Hepatocyte (in vitro differentiated cells): ENCODE data around the gene TP53TG5. TPM values are rescaled to one million over a fixed set of nuclear protein-coding genes. Genes with fewer than 3 reads are reported as not detected.
A peak's percentile ranks its signal among the peaks of the same experiment; 100 is the strongest.

Experiments
- DNase-seq: peaks from one replicate; pipeline ENCODE4 v3.0.0-alpha.2; 2016; ENCODE audit warnings: low spot score
- H2AFZ ChIP-seq: fragments of 200-600 bp; sonication (generic); 2 replicates; pipeline ENCODE4 v1.6.0; 2016; ENCODE audit warnings: antibody characterized with exemption, mild to moderate bottlenecking
- H3K27ac ChIP-seq: fragments of 200-600 bp; sonication (generic); 2 replicates; pipeline ENCODE4 v1.5.1; 2016; ENCODE audit warnings: mild to moderate bottlenecking
- H3K27me3 ChIP-seq: fragments of 200-600 bp; sonication (generic); 2 replicates; pipeline ENCODE4 v1.6.1; 2016
- H3K36me3 ChIP-seq: fragments of 200-600 bp; sonication (generic); replicated peaks from 2 replicates; pipeline ENCODE4 v1.5.1; 2016; ENCODE audit warnings: low read depth; ENCODE audit not compliant: insufficient read depth
- H3K4me1 ChIP-seq: fragments of 200-600 bp; sonication (generic); 2 replicates; pipeline ENCODE4 v1.5.1; 2016; ENCODE audit warnings: mild to moderate bottlenecking, moderate library complexity; ENCODE audit not compliant: insufficient read depth
- H3K4me2 ChIP-seq: fragments of 200-600 bp; sonication (generic); 2 replicates; pipeline ENCODE4 v1.6.0; 2016
- H3K4me3 ChIP-seq: fragments of 200-600 bp; sonication (generic); 2 replicates; pipeline ENCODE4 v1.5.1; 2016; ENCODE audit warnings: mild to moderate bottlenecking
- H3K79me2 ChIP-seq: fragments of 200-600 bp; sonication (generic); 2 replicates; pipeline ENCODE4 v1.6.0; 2017; ENCODE audit warnings: mild to moderate bottlenecking
- H3K9me2 ChIP-seq: fragments of 200-600 bp; sonication (generic); replicated peaks from 2 replicates; pipeline ENCODE4 v1.6.0; 2017; ENCODE audit warnings: mild to moderate bottlenecking; ENCODE audit not compliant: insufficient read depth
- H3K9me3 ChIP-seq: fragments of 200-600 bp; sonication (generic); 2 replicates; pipeline ENCODE4 v1.5.1; 2016; ENCODE audit warnings: low read depth, mild to moderate bottlenecking
- H4K20me1 ChIP-seq: fragments of 200-600 bp; sonication (generic); 2 replicates; pipeline ENCODE4 v1.6.0; 2016; ENCODE audit warnings: mild to moderate bottlenecking; ENCODE audit not compliant: insufficient read depth, poor library complexity, severe bottlenecking
- EZH2 ChIP-seq: fragments of 200-600 bp; sonication (generic); IDR thresholded peaks from 2 replicates; pipeline ENCODE4 v1.6.1; 2016; ENCODE audit warnings: antibody characterized with exemption, mild to moderate bottlenecking, borderline replicate concordance
- EZH2phosphoT487 ChIP-seq: fragments of 200-600 bp; sonication (generic); IDR thresholded peaks from one replicate; pipeline ENCODE4 v1.6.1; 2018; ENCODE audit warnings: antibody characterized with exemption, mild to moderate bottlenecking, low read depth, moderate library complexity; ENCODE audit not compliant: unreplicated experiment, severe bottlenecking
- WGBS: methylation state at CpG from one replicate; pipeline ENCODE4 v1.1.6; 2016; ENCODE audit warnings: low lambda C conversion rate; ENCODE audit errors: missing lambda C conversion rate; 5-methylcytosine and 5-hydroxymethylcytosine counted together
- polyA plus RNA-seq: library from polyadenylated mRNA; unstranded; fragments of >200 nt; fragmentation: Nextera tagmentation; extraction: Ambion mirVana; gene quantifications from 2 replicates; pipeline ENCODE4 v1.2.1, GENCODE V29; 2016
- total RNA-seq: library from RNA; depleted of rRNA; stranded (reverse); fragments of >200 nt; gene quantifications from 2 replicates; pipeline ENCODE4 v1.2.3, GENCODE V29; 2014
- TF ChIP-seq, protein P1 (sequence below): fragments of 200-600 bp; sonication (generic); IDR thresholded peaks from 2 replicates; pipeline ENCODE4 v1.5.1; 2016; ENCODE audit warnings: antibody characterized with exemption, mild to moderate bottlenecking; ENCODE audit not compliant: poor library complexity

The TP53TG5 gene
- total and polyA plus RNA-seq, 2 experiments from 2014 or later, result not detected

DNA sequence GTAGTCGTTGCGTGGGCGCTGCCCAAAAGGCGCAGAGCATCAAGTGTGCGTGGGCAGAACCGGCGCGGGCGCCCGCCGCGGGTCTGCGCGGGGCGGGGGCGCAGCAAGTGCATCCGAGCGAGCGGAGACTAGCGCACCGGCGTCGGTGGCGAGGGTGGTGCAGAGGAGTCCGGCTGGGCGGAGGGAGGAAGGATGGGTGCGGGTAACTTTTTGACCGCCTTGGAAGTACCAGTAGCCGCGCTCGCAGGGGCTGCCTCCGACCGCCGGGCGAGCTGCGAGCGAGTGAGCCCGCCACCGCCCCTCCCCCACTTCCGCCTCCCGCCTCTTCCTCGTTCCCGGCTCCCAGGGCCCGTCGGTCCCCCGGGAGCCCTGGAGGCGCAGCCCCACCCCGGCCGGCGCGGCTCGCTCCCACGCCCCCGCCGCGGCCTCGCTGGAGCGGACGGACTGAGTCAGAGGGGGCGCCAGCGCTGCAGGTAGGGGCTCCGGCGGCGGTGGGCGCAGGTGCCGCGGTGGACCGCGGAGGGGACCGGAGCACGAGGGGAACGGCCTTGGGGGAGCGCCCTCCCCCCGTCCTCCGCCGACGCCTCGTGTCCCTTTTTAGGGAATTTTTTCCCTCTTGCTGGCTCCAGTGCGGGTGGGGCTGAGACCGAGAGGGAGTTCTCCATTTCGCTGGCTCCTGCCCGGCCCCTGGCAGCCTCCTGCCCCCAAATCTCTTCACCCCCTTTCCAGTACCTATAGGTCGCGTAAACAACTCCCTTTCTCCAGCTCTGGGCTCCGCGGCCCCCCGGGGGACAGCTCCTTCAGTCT lies 28.3 kb upstream of the TP53TG5 start:
- H3K79me2 ChIP-seq, result no peaks in the 10 kb centered on the region
- peaks cover 6% of the 10 kb centered on the region for H3K4me1 ChIP-seq
- peak; percentile 40 for TF ChIP-seq EZH2
- TF ChIP-seq EZH2phosphoT487, result no peak
- peak overlapping the region; percentile 94 for H3K4me3 ChIP-seq
- no peak overlapping the region for H3K27ac ChIP-seq
- peak overlapping the region; percentile 100 for H3K4me2 ChIP-seq
- WGBS, result under 1% methylated on average over 38 of the region's 87 CpGs
- no peaks in the 10 kb centered on the region for H4K20me1 ChIP-seq
- no peaks in the 10 kb centered on the region for H3K9me2 ChIP-seq
- H3K36me3 ChIP-seq, result no peaks in the 10 kb centered on the region
- H3K27me3 ChIP-seq, result peaks cover 16% of the 10 kb centered on the region
- no peaks in the 10 kb centered on the region for H3K9me3 ChIP-seq
- DNase-seq, result peak; percentile 69
- H2AFZ ChIP-seq, result peak overlapping the region; percentile 96

DNA sequence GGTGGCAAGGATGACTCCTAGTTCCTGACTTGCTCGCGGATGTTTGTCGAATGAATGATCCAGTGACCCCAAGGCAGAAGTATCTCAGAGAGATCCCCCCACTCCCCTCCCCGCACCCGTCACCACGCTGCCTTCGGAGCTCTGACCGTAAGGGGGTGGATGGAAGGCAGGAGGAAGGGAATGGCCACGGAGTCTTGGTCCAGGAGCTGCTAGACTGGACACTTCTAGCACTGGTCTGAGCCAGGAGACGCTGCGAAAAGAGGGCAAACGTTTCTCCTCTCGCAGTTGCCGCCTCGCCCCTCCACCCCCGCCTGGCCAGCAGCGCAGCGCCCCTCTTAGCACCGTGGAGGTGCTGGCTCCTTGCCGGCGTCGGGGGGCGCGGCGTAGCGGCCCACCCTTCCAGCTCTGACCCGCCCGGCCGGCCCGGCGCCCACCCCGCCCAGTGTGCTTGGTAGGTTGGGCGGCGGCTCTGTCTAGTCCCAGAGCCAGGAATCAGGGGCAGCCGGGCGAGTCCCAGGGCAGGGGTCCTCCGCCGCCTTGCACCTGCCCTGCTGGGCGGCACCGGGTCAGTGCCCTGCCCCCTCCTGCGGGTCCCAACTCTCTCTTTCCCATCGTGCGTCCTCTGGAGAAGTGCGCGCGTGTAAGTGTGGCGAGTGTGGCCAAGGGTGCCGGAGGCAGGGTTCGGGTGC lies 27.6 kb upstream of the TP53TG5 start:
- Histone ChIP-seq H3K79me2 (no peaks in the 10 kb centered on the region), H3K9me2 (no peaks in the 10 kb centered on the region), H3K4me3 (peak overlapping the region; percentile 94), H3K4me1 (peaks cover 6% of the 10 kb centered on the region), H2AFZ (peak overlapping the region; percentile 96), H3K27me3 (peaks cover 16% of the 10 kb centered on the region), H3K27ac (no peak overlapping the region), H3K36me3 (no peaks in the 10 kb centered on the region), H3K9me3 (no peaks in the 10 kb centered on the region), H3K4me2 (peak overlapping the region; percentile 100), H4K20me1 (no peaks in the 10 kb centered on the region)
- peak; percentile 22 for DNase-seq
- WGBS, result 6% methylated on average over 34 of the region's 49 CpGs
- TF ChIP-seq, protein P1, sequence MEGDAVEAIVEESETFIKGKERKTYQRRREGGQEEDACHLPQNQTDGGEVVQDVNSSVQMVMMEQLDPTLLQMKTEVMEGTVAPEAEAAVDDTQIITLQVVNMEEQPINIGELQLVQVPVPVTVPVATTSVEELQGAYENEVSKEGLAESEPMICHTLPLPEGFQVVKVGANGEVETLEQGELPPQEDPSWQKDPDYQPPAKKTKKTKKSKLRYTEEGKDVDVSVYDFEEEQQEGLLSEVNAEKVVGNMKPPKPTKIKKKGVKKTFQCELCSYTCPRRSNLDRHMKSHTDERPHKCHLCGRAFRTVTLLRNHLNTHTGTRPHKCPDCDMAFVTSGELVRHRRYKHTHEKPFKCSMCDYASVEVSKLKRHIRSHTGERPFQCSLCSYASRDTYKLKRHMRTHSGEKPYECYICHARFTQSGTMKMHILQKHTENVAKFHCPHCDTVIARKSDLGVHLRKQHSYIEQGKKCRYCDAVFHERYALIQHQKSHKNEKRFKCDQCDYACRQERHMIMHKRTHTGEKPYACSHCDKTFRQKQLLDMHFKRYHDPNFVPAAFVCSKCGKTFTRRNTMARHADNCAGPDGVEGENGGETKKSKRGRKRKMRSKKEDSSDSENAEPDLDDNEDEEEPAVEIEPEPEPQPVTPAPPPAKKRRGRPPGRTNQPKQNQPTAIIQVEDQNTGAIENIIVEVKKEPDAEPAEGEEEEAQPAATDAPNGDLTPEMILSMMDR, result peak; percentile 5
- TF ChIP-seq EZH2phosphoT487 (no peak), EZH2 (no peak)

DNA sequence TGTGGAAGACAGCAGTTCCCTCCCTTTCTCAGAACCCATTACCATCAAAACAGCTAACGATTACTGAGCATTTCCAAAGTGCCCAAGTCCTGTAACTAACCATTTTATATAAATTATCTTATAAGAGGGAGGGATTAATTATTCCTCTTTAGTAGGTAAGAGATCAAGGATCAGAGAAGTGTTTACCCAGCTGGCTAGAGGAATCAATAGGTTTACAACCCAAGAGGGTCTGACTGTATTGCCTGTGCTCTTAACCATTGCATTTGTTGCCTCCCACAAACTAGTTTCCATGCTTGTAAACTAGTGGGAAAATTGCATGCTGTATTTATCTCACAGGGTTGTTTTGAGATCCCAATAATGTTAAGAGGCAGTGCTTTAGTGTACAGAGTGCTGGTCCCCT lies 26.3 kb upstream of the TP53TG5 start:
- 87% methylated on average over 1 of the region's 1 CpG for WGBS
- Histone ChIP-seq H3K9me3 (peaks cover 7% of the 10 kb centered on the region), H3K27me3 (peaks cover 16% of the 10 kb centered on the region), H3K36me3 (no peaks in the 10 kb centered on the region), H2AFZ (no peak overlapping the region), H3K4me1 (peaks cover 6% of the 10 kb centered on the region), H3K9me2 (no peaks in the 10 kb centered on the region), H3K79me2 (no peaks in the 10 kb centered on the region), H3K27ac (no peak overlapping the region), H3K4me3 (no peak overlapping the region), H3K4me2 (no peak overlapping the region), H4K20me1 (no peaks in the 10 kb centered on the region)
- DNase-seq, result no peak
- TF ChIP-seq, protein P1, result no peak
- no peak for TF ChIP-seq EZH2phosphoT487
- TF ChIP-seq EZH2, result no peak

DNA sequence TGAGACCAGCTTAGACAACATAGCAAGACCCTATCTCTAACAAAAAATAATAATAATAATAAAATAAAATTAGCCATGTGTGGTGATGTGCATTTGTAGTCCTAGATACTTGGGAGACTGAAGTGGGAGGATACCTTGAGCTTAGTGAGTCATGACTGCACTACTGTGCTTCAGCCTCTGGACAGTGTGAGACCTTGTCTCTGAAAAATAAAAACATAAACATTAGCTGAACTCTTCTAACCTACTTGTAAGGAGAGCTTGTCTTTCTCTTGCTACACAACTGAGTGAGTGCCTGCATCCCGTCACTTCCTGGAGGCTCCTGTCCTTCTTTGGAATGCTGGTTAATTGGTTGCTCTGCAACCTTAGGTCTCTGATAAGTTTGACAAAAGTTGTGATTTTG lies 24.8 kb upstream of the TP53TG5 start:
- Histone ChIP-seq H3K4me1 (peaks cover 6% of the 10 kb centered on the region), H3K79me2 (no peaks in the 10 kb centered on the region), H2AFZ (no peak overlapping the region), H3K4me2 (no peak overlapping the region), H3K4me3 (no peak overlapping the region), H3K27ac (no peak overlapping the region), H4K20me1 (no peaks in the 10 kb centered on the region), H3K9me2 (no peaks in the 10 kb centered on the region), H3K36me3 (no peaks in the 10 kb centered on the region), H3K9me3 (peaks cover 7% of the 10 kb centered on the region), H3K27me3 (peaks cover 16% of the 10 kb centered on the region)
- TF ChIP-seq EZH2phosphoT487 (no peak), EZH2 (no peak)
- TF ChIP-seq, protein P1, result no peak
- no peak for DNase-seq
- WGBS, result 70% methylated on average over 1 of the region's 1 CpG
